ENCODE data around the gene FBXL7. TPM values are rescaled to one million over a fixed set of nuclear protein-coding genes. Genes with fewer than 3 reads are reported as not detected.

The FBXL7 gene
- total and polyA plus RNA-seq, 2 of the 8 experiments (the other 6 are each of a cell fraction or from before 2014, with no cell fraction given) = 17.7 to 17.8 TPM

DNA sequence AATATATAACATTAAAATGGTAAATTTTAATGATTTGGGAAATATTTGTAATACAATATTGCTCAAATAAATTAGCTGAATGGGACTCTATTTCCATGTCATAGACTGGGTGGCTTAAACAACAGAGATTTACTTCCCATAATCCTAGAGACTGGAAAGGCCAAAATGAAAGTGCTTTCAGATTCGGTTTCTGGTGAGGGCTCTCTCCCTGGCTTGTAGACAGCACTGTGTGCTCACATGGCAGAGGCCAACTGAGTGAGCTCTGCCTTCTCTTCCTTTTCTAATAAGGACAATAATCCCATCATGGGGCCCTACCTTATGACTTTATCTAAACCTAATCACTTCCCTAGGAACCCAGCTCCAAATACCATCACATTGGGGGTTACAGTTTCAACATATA lies 483.4 kb downstream of the FBXL7 start (continued):
- no peak for TF ChIP-seq CHD7 (IDR thresholded peaks at IDR 0.05; ENCODE audit: insufficient replicate concordance, low read length)
- no peak for TF ChIP-seq SP1 (IDR thresholded peaks at IDR 0.05; ENCODE audit: low read depth, low read length)
- TF ChIP-seq KDM5A (IDR thresholded peaks at IDR 0.05; ENCODE audit: low read length) = no peak
- no peak for TF ChIP-seq BRCA1 (IDR thresholded peaks at IDR 0.05; ENCODE audit: low read depth, low read length)
- no peak for TF ChIP-seq CTBP2 (IDR thresholded peaks at IDR 0.05; ENCODE audit: borderline replicate concordance, insufficient read depth, insufficient read length, low read length)
- no peak for TF ChIP-seq BACH1 (IDR thresholded peaks at IDR 0.05; ENCODE audit: low read length)
- no peak for TF ChIP-seq SIX5 (IDR thresholded peaks at IDR 0.05; ENCODE audit: low read depth, low read length)
- TF ChIP-seq CREB1 (IDR thresholded peaks at IDR 0.05) = no peak
- no peak for TF ChIP-seq GABPA (IDR thresholded peaks at IDR 0.05; ENCODE audit: borderline replicate concordance, insufficient read depth, low read length)
- no peak for TF ChIP-seq RNF2 (IDR thresholded peaks at IDR 0.05; ENCODE audit: borderline replicate concordance, low read depth, low read length, missing control alignments, poor library complexity, severe bottlenecking)
- TF ChIP-seq TAF7 (optimal IDR thresholded peaks at IDR 0.05; ENCODE audit: borderline replicate concordance, low read depth, low read length) = no peak
- no peak for TF ChIP-seq RXRA (IDR thresholded peaks at IDR 0.05; ENCODE audit: insufficient read depth, low read depth, low read length)

Data from H1 (cell line).